NCI-H748 (cell line): ENCODE measurements around the gene EIF2B1.
A peak's percentile ranks its signal among the peaks of the same experiment; 100 is the strongest.
"Not testable (repeated sequence)": the region's sequence is repeated elsewhere in the genome, so short reads cannot be mapped to it uniquely, and the experiment has no call there.

Experiments
- DNase-seq: peaks from one replicate; lab custom pipeline; 2025; ENCODE audit not compliant: unreplicated experiment; lab: John Stamatoyannopoulos, UW

Gene EIF2B1

DNA sequence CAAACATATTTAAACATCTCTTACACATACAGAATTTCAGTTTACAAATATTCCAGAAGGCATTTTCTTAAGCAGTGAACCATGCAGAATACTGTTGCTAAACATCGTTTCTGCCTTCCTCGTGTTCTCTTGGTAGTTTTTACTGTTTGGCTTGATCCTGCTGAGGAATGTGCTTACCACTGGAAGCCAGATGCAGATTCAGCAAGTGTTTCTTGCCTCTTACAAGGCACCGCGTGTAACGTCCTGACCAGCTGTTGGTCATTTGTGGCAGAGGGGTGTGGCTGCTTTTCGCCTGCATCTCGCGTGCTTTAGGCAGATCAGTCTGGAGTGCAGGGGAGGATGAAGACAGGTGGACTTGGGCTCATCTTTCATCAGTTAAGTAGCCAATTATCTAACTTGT, 12.4 kb downstream of the EIF2B1 start:
- no peak for DNase-seq

DNA sequence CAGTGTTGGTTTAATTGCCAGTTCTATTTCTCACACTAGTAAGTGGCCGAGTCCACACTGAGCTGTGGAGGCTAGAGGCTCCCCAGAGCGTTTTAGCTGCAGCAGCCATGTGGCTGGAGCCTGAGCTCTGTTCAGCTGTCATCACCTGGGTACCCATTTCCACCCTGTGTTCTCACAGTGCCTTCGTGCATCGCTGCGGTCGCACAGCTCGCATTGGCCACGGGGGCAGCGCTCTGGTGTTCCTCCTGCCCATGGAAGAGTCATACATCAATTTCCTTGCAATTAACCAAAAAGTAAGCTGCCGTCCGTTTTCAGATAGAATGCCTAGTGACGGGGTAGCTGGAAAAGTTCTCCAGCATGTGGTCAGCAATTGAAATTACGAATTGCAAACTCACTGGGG, 15.9 kb downstream of the EIF2B1 start:
- DNase-seq = no peak

DNA sequence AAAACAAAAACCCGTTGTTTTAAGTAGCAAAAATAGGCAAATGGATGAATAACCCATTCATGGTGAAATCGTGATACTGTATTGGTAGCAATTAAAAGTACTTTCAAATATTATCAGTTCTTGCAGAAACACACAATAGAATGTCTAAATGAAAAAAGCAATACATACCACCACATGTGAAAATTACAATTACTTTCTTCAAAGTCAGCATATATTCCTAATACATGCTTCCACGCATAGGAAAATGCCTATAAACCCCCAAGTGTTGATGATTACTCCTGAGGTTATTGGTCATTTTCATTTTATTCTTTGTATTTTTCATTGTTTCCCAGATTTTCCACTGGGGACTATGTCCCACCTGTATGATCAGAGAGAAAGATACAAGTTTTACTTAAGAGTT, 16.3 kb downstream of the EIF2B1 start:
- no peak for DNase-seq

DNA sequence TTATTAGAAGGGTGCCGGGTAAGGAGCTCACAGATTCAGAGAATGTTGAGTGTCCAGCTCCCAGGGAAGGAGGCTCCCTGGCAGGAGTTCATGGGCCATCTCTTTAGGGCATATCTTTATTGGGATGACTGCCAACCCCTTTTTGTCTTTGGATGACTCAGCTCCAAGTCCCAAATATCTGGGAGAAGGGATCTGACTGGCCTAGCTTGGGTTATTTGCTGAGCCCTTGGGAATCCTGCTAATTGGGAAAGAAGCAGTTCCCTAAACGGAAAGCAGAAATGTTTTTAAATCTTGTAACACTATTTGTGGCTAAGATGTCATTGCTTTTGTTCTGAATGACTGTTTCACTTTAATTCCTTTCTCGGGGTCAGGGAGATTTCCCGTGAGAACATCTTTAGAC, 19.0 kb downstream of the EIF2B1 start:
- DNase-seq = no peak

DNA sequence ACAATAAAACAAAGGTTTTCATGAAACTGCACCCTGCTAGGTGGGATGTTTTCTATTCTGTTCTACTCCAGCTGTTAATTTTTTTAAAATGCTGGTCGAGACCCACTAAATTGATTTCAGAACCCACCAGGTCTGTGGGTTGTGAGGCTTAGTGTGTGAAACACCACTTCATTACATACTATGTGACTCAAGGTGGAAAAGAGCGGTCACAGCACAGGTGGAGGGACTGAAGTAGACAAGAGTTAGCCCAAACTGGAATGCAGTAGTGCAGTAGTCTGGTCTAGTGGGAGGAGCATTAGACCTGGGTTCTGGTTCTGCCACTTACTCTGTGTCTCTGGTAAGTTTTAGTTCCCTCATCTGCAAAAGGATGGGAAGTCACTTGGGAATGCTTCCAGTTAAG, 19.4 kb downstream of the EIF2B1 start:
- no peak for DNase-seq

DNA sequence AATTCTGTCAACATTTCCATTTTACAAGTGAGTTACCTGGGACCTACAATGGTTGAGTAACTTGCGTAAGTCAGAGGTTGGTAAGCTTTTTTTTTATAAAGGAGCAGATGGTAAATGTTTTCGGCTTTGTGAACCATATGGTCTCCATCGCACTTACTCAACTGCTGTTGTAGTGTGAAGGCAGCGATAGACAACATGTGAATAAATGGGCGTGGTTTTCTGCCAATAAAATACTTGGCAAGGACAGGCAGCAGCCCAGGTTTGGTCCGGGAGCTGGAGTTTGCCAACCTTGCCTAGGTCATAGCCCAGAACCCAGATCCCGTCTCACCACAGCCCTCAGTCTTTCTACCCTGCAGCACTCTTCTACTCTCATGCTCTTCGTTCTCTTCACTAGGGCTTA, 25.3 kb downstream of the EIF2B1 start:
- no peak for DNase-seq

DNA sequence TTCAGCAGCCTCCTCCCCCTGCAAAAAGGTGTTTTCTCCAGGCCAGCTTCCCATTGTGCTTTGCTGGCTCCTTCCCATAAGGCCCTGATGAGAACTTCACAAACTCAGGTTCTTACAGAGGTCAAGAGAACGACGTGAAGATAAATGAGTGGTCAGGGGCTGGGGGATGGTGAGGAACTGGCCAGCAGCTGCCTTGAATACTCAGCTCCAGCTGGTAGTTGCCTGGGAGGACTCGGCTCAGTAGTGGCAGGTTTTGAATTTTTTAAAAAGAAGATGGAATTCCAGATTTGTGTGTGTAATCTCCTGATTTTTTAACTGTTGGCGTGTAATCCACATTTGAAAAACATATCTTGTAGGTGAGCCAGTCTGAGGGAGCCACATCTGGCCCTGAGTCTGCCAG, 25.7 kb downstream of the EIF2B1 start:
- no peak for DNase-seq

DNA sequence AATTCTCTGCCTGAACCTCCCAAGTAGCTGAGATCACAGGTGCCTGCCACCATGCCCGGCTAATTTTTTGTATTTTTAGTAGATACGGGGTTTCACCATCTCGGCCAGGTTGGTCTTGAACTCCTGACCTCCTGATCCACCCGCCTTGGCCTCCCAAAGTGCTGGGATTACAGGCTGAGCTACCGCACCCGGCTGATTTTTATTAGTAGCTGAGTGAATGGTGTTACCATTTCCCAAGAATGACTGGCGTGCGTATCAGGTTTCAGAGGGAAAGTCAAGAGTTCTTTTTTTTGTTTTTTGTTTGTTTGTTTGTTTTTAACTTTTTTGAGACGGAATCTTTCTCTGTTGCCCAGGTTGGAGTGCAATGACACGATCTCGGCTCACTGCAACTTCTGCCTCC, 30.0 kb downstream of the EIF2B1 start:
- not testable (repeated sequence) for DNase-seq

DNA sequence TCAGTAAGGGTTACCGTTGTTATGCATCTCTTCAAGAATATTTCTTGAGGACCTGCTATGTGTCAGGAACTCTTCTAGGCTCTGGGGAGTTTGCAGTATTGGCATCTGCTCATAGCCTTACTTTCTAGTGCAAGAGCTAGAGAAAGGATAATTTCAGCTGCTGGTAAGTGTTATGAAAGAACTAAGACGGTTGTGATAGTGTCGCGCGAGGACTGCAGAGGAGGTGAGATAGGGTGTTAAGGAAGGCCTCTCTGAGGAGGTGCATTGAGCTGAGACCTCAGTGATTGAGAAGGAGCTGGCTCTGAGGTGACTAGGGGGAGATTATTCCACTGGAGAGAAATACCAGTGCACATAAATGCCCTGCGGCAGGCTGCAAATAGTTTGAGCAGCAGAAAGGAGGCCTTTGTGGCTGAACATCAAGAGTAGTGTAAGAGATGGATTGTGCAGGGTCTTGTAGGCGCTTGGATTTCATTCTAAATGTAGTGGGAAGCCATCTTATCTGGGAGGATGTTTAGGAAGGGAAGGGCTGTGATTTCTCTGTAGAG, 30.8 kb downstream of the EIF2B1 start:
- DNase-seq = no peak

DNA sequence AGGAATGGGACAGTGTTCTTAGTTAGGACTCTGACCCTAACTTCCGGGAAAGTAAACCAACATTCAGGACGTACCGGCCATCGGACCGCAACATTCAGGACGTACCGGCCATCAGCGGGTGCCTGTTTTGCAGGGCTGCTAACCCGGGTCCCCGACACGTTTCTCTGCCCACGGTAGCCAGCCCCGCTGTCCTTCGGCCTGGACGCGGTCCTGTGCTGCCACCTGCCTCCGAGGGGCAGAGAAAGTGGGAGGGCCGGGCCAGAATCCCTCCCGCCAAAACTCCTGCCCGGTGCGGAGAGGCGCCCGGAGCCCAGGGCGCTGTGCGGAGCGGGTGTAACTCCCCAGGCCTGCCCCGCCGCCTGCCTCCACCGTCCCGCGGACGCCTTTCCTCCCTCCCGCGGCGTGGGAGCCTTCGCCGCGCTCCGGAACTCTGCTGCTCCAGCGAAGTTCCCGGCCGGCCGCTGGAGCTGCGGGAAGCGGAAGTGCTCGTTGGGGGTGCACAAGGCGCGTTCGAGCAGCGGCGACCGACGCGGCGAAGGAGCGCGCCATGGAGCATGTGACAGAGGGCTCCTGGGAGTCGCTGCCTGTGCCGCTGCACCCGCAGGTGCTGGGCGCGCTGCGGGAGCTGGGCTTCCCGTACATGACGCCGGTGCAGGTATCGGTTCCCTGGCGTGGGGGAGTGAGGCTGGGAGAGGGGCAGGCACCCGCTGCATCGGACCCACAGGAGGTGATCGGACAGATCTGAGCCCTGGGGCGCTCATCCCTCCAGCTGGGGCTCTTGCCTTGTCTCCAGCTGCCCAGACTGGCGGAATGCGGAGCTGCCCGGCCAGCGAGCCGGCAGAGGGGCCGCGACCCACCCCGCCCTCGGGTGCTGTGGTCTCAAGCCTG, 31.6 kb downstream of the EIF2B1 start, which contains the start of gene DDX55:
DDX55 (plus strand) TSS at position 498 of the 888 bp plus-strand sequence; CDS start at position 548, 50 bp downstream.
- DNase-seq = peak; percentile 88

DNA sequence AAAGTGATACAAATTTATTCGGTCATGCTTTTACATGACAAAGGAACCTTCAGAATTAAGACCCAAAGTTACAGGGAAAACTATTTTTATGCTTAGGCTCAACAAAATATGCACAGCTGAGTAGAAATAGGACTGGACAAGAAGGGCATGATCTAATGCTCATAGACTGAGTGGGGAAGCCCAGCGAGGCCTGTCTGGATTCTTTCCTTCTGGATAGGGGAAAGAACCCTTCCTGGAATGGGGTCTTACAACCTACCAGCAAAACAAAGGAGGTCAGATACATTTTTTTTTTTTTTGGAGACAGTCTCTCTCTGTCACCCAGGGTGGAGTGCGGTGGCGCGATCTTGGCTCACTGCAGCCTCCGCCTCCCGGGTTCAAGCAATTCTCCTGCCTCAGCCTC, 33.8 kb downstream of the EIF2B1 start:
- no peak for DNase-seq

DNA sequence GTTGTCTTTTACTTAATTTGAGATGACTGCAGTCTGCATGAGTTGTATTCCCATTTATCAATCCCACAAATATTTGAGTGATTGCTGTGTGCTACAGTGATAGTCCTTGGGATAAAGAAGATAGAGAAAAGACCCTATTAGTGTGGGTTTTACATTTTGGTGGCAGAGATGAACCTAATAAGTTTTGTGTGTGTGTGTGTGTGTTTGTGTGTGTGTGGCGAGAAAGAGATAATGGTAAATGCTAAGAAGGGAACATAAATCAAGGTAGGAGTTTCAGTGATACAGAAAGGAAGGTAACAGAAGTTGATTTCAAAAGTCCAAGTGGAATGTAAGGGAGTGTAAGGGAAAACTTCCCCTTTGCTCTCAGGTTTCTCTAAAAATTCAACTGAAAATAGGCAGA, 34.2 kb downstream of the EIF2B1 start:
- DNase-seq = no peak

DNA sequence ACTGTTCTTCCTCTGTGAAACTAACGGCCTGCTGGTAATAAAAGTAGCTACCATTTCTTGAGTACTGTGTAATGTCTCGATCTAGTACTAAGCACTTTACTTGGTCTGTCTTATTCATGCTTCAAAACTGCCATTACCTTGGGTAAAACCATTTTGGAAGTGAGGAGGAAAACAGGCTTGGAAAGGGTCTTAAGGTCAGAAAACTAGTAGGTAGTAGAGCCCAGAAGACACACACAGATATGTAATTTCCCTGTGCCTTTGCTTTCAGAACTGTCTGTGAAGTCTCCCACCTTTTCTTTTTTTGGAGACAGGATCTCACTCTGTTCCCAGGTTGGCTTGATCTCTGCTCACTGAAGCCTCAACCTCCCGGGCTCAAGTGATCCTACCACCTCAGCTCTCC, 35.0 kb downstream of the EIF2B1 start:
- no peak for DNase-seq

DNA sequence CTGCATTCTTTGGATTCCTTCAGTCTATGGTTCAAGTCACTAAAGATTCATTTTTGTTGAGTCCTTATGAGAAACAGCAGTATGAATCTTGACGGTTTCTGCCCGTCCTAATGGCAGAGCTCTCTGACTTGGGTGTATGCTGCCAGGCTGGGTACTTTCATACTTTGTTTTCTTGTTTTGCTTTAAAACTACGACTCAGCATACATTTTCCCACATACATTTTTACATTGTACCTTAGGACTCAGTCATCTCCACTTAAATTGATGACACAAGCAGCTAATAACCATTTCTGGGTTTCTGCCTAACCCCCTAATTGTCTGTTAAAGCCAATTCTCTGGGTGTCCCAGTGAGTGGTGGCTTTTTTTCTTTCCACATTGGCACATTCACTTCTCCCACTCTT, 36.4 kb downstream of the EIF2B1 start:
- DNase-seq = no peak

DNA sequence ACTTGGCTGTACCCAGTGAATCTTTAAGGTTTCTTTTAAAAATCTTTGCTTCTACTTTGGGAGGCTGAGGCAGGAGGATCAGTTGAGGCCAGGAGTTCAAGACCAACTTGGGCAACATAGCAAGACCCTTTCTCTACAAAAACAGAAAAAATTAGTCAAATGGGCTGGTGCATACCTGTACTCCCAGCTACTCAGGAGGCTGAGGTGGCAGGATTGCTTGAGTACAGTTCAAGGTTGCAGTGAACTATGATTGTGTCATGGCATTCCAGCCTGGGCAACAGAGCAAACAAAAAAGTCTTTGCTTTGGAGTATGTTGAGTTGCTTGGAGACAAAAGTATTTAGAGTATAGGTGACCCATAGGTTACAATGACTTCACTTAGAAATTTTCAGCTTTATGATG, 37.8 kb downstream of the EIF2B1 start:
- no peak for DNase-seq

DNA sequence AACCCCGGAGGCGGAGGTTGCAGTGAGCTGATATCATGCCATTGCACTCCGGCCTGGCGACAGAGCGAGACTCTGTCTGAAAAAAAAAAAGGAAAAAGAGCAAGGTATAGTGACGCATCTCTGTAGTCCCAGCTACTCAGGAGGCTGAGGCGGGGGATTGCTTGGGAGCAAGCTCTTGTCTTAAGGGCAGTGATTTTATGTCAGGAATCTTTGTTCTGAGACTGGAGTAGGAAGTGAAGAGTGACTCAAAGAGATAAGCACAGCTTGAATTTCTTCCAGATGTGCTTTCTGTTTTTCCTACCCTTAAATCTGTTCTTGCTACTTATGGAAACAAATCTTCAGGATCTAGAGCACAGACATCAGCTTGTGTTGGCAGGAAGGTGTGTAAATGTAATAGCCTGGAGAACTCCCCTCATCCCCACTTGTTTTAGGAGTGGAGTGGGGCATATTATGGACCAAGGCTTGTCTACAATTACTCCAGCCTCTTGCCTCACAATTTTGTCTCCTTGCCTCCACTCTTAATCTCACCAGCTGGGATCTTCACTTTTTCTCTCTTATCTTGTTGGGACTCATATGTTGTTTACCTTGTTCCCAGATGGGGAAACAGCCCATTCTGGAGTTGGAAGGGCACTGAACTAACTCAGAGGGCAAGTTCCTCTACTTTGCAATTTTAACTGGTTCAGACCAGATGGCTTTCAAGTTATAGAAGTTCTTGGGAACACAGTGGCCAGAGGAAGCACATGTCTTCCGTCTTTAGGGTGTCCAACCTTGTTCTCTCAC, 41.6 kb downstream of the EIF2B1 start:
- no peak for DNase-seq

DNA sequence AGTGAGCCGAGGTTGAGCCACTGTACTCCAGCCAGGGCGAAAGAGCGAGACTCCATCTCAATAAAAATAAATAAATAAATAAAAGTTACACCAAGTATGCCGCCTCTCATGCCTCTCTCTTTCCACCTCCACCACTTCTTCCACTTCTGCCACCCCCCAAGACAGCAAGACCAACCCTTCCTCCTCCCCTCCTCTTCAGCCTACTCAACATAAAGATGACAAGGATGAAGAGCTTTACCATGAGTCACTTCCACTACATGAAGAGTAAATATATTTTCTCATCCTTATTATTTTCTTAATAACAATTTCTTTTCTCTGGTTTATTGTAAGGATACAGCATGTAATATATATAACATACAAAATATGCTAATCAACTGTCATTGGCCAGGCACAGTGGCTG, 52.7 kb downstream of the EIF2B1 start:
- DNase-seq = no peak

DNA sequence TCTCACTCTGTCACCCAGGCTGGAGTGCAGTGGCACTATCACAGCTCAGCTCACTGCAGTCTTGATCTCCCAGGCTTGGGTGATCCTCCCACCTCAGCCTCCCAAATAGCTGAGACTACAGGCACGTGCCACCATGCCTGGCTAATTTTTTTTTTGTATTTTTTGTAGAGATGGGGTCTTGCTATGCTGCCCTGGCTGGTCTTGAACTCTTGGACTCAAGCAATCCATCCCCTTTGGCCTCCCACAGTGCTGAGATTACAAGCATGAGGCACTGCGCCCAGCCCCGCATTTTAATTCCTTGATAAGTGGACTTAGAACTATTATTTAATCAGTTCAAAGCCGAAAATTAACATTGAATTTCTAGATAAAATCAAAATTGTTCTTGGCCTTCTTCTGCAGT, 54.7 kb downstream of the EIF2B1 start:
- DNase-seq = not testable (repeated sequence)

DNA sequence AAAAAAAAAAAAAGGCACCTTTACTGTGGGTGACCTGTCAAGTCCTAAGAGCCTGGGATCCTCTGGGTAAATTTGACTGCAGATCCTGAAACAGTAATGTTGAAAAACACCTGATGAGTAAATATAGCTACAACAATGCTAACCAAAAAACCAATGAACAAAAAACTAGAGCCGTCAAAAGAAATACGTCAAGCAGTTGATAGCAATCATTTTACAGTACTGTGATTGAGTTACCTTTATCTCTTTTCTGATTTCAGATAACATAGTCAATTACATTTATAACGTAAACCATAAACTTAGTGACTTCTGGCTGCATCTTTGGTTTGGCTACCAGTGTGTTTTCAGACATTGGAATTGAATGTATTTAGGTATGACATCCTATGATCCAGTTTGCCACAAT, 55.2 kb downstream of the EIF2B1 start:
- DNase-seq = no peak

DNA sequence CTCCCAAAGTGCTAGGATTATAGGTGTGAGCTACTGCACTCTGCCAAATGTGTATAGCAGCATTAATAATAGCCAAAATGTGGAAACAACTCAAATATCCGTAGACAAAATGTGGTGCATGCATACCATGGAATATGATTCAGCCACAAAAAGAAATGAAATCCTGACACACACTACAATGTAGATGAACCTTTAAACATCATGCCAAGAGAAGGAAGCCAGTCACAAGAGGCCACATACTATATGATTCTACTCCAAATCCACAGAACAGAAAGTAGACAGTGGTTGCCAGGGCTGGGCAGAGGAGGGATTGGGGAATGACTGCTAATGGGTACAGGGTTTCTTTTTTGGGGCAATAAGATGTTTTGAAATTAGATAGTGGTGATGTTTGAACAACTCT, 56.9 kb downstream of the EIF2B1 start:
- no peak for DNase-seq

DNA sequence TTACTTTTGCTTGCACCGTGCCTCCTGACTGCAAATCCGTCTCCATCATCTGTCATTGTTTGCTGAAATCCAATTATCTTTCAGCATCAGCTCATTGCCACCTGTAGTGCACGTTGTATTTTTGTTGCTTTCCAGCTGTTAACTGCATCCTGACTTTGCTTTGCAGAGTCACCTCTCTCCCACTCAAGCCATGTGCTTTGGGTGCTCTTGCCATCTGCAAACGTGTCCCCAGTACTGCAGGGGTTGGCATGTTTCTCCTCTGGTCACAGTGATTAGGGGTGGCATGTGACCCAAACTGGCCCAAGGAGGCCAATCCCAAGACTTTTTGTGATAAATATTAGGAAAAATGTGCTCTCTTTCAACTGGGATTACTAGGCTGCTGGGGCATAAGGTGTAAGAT, 59.6 kb downstream of the EIF2B1 start:
- DNase-seq = no peak

DNA sequence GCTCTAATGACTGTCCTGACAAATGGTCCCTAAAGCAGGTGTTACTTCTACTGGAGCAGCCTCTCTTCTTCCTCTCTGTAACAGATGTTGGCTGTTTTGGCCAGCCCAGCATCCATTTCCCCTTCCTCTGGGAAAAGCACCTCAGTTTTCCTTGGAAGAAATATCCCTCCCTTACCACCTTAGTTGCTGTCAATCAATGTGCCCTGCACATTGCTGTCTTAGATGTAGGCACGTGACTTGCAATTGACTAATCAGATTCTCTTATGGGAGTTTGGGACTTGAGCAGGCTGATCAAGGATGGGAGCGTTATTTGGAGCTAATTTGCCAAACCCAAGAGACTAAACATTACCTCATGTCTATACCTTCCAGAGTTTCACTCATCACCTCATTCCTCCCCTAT, 61.1 kb downstream of the EIF2B1 start:
- no peak for DNase-seq
